Stimulated activated CD4-positive, alpha-beta T cell treated with anti-CD3 and anti-CD28 coated beads, TNF-alpha, amount 100 ng/mL, for 48 hours (primary cell): ENCODE data around the gene TMSB4X.
"Not testable (repeated sequence)": the region's sequence is repeated elsewhere in the genome, so short reads cannot be mapped to it uniquely, and the experiment has no call there.

Experiments
- DNase-seq, 3 donors: peaks; one replicate each; pipeline ENCODE4 v3.0.0-alpha.2; 2020; ENCODE audit warnings: low read depth in 3 of 3

TMSB4X gene

GRCh38 chrX:12975991-12976558 is 1.2 kb downstream of the TMSB4X start:
- no peak for DNase-seq

GRCh38 chrX:12976819-12977732 is 2.2 kb downstream of the TMSB4X start:
- DNase-seq = not testable (repeated sequence)

- DNase-seq = no peak
Measured at GRCh38 chrX:12977761-12978204, 2.9 kb downstream of the TMSB4X start.

- DNase-seq = peak in 1 of 3 donors; percentile 40
Measured at GRCh38 chrX:12978205-12979025, 3.5 kb downstream of the TMSB4X start.

GRCh38 chrX:12979026-12979607 is 4.2 kb downstream of the TMSB4X start:
- no peak for DNase-seq

GRCh38 chrX:12979616-12980015 is 4.7 kb downstream of the TMSB4X start:
- no peak for DNase-seq

- DNase-seq = not testable (repeated sequence)
Measured at GRCh38 chrX:12980039-12980438, 5.1 kb downstream of the TMSB4X start.

GRCh38 chrX:12981880-12982279 is 7.0 kb downstream of the TMSB4X start:
- no peak for DNase-seq

- DNase-seq = no peak
Measured at GRCh38 chrX:12984603-12985319, 9.9 kb downstream of the TMSB4X start.

GRCh38 chrX:12985331-12985730 is 10.4 kb downstream of the TMSB4X start:
- no peak for DNase-seq

GRCh38 chrX:12986164-12986779 is 11.4 kb downstream of the TMSB4X start:
- DNase-seq = no peak

GRCh38 chrX:12986886-12987285 is 12.0 kb downstream of the TMSB4X start:
- no peak for DNase-seq

GRCh38 chrX:12987340-12987739 is 12.4 kb downstream of the TMSB4X start:
- no peak for DNase-seq

- no peak for DNase-seq
Measured at GRCh38 chrX:12987900-12988594, 13.1 kb downstream of the TMSB4X start.

- no peak for DNase-seq
Measured at GRCh38 chrX:12988797-12989196, 13.9 kb downstream of the TMSB4X start.

- no peak for DNase-seq
Measured at GRCh38 chrX:12989461-12989860, 14.6 kb downstream of the TMSB4X start.

GRCh38 chrX:12991575-12991974 is 16.7 kb downstream of the TMSB4X start:
- no peak for DNase-seq

GRCh38 chrX:12992544-12993118 is 17.7 kb downstream of the TMSB4X start:
- no peak for DNase-seq

- DNase-seq = no peak
Measured at GRCh38 chrX:12993826-12994225, 18.9 kb downstream of the TMSB4X start.

GRCh38 chrX:12994321-12994720 is 19.4 kb downstream of the TMSB4X start:
- no peak for DNase-seq
